Testis (tissue), 3 donors: ENCODE data around the gene PCGF1. TPM values are rescaled to one million over a fixed set of nuclear protein-coding genes. Genes with fewer than 3 reads are reported as not detected.

ENCODE experiments used
- DNase-seq: peaks from one replicate; pipeline ENCODE4 v3.0.0-alpha.2; 2019
- H3K27ac ChIP-seq, 2 donors: fragments of 200-600 bp; sonication (generic); one replicate each; pipeline ENCODE4 v1.5.1; 2019
- H3K27me3 ChIP-seq: fragments of 200-600 bp; sonication (generic); one replicate; pipeline ENCODE4 v1.5.1; 2019
- H3K36me3 ChIP-seq: fragments of 200-600 bp; sonication (generic); one replicate; pipeline ENCODE4 v1.5.1; 2017; ENCODE audit warnings: low read depth; ENCODE audit errors: missing control alignments
- H3K4me1 ChIP-seq: fragments of 200-600 bp; sonication (generic); one replicate; pipeline ENCODE4 v1.5.1; 2019
- H3K4me3 ChIP-seq, 2 donors: fragments of 200-600 bp; sonication (generic); one replicate each; pipeline ENCODE4 v1.5.1; 2017 to 2019
- H3K9me3 ChIP-seq: fragments of 200-600 bp; sonication (generic); one replicate; pipeline ENCODE4 v1.5.1; 2017
- POLR2A ChIP-seq: fragments of 450-650 bp; IDR thresholded peaks from one replicate; pipeline ENCODE4 v1.6.1; 2017; ENCODE audit warnings: antibody characterized with exemption, mild to moderate bottlenecking, moderate library complexity
- WGBS, 2 donors: methylation state at CpG; one replicate each; pipeline ENCODE4 v1.1.5; 2018; 5-methylcytosine and 5-hydroxymethylcytosine counted together
- intact Hi-C: fragments of 100-400 bp; cut with DNase I; formaldehyde crosslinking; loops from one replicate; pipeline ENCODE4 v1.15.1; 2023; ENCODE audit warnings: low total_unique reads
- polyA plus RNA-seq: library from polyadenylated mRNA; stranded (reverse); fragments of 350-450 nt; fragmentation: Illumina TruSeq; extraction: RNeasy Lipid Tissue Mini Kit (QIAGEN cat#74804); gene quantifications from one replicate; pipeline ENCODE4 v1.2.3, GENCODE V29; 2014; ENCODE audit warnings: low read depth, low replicate concordance; ENCODE audit not compliant: insufficient read depth
- total RNA-seq, 2 donors: library from RNA; depleted of rRNA; stranded (reverse); fragments of >200 nt; gene quantifications; one replicate each; pipeline ENCODE4 v1.2.3, GENCODE V29; 2016
- TF ChIP-seq, protein P1 (sequence below), 3 experiments: fragments of 450-650 bp in 2 of 3; fragments of 200-600 bp in 1 of 3; sonication (generic) in 1 of 3; IDR thresholded peaks; one replicate each; pipeline ENCODE4 v1.5.1; 2016 to 2019; ENCODE audit warnings: antibody characterized with exemption in 3 of 3, mild to moderate bottlenecking in 2 of 3, moderate library complexity in 1 of 3

PCGF1 gene
- total and polyA plus RNA-seq, 3 donors from 2014 or later, result 17.0 to 25.3 (median 20.1) TPM

DNA sequence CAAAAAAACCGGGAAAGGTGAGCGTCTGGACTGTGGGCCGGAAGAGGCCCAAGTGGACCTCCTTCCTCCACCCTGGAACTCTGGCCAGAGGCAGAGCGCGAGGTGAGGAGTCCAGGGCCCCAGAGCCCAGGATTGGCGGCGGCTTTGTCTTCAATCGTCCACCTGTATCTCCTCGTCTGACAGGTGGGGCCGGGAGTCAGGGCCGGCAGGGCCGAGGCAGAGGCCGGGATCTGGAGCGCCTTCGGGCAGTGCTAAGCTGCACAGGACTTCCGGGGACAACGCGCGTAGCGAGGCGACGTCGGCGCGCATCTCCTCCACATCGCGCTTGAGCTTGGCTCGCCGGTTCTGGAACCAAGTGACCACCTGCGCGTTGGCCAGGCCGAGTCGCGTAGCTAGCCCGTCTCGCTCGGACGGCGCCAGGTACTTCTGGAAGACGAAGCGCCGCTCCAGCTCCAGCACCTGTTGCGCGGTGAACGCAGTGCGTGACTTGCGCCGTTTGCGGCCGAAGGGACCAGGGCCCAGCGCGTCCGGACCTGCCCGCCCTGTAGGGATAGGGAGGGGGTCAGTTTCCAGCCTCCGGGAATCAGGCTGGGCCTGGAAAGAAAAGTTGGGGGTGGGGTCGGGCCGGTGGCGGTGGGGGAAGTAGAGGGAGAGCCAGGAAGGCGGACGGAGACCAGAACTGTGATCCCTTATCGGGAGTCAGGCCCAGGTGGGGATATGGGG is 9.6 kb downstream of the PCGF1 start:
- peak overlapping the region in 1 of 2 donors; percentile 32 for H3K4me3 ChIP-seq
- H3K36me3 ChIP-seq, result no peaks in the 10 kb centered on the region
- no peaks in the 10 kb centered on the region for H3K9me3 ChIP-seq
- DNase-seq, result no peak
- H3K27me3 ChIP-seq, result no peaks in the 10 kb centered on the region
- peaks cover 18% of the 10 kb centered on the region for H3K4me1 ChIP-seq
- WGBS, 2 donors, result 2% methylated on average over 18 to 61 of the region's 61 CpGs
- no peak for TF ChIP-seq POLR2A
- TF ChIP-seq, protein P1, sequence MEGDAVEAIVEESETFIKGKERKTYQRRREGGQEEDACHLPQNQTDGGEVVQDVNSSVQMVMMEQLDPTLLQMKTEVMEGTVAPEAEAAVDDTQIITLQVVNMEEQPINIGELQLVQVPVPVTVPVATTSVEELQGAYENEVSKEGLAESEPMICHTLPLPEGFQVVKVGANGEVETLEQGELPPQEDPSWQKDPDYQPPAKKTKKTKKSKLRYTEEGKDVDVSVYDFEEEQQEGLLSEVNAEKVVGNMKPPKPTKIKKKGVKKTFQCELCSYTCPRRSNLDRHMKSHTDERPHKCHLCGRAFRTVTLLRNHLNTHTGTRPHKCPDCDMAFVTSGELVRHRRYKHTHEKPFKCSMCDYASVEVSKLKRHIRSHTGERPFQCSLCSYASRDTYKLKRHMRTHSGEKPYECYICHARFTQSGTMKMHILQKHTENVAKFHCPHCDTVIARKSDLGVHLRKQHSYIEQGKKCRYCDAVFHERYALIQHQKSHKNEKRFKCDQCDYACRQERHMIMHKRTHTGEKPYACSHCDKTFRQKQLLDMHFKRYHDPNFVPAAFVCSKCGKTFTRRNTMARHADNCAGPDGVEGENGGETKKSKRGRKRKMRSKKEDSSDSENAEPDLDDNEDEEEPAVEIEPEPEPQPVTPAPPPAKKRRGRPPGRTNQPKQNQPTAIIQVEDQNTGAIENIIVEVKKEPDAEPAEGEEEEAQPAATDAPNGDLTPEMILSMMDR (IDR thresholded peaks at IDR 0.05), result no peak
- intact Hi-C loops, result no loop called here
- no peak overlapping the region for H3K27ac ChIP-seq

DNA sequence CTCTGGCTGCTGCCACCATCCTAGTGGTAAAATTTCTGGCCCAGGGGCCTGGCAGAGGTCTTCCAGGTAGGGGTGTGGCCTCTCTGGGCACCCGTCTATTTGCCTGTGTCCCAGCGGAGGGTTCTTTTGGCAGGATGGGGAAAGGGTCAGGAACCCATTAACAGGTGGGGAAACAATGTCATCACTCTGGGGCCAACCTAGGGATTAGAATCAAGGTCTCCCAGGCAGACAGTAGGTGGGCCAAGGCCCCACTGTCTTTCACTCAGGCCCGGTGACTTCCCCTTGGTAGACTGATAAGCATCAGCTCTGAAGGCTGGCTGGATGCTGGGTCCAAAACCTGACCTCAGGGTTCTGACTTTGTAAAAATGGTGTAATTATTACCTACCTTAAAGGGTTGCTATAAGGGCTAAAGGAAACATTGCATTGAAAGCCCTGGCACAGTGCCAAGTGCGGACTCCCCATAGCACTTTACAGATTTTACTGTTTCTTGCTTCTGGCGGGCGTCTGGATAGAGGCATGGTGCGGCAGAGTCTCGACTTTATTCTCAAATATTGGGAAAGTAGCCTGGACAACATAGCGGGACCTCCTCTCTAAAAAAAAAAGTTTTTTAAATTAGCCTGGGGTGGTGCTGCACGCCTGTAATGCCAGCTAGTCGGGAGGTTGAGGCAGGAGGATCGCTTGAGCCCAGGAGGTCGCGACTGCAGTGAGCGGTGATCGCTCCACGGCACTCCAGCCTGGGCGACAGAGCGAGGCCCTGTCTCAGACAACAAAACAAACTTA is 10.3 kb downstream of the PCGF1 start:
- intact Hi-C loops, result no loop called here
- Histone ChIP-seq H3K4me1 (peaks cover 18% of the 10 kb centered on the region), H3K27me3 (no peaks in the 10 kb centered on the region), H3K27ac (no peak overlapping the region), H3K36me3 (no peaks in the 10 kb centered on the region), H3K9me3 (no peaks in the 10 kb centered on the region), H3K4me3 (peak overlapping the region in 1 of 2 donors; percentile 32)
- 31 to 33% methylated on average over 19 of the region's 19 CpGs for WGBS, 2 donors
- TF ChIP-seq, protein P1 (IDR thresholded peaks at IDR 0.05), result no peak
- no peak for TF ChIP-seq POLR2A
- no peak for DNase-seq

DNA sequence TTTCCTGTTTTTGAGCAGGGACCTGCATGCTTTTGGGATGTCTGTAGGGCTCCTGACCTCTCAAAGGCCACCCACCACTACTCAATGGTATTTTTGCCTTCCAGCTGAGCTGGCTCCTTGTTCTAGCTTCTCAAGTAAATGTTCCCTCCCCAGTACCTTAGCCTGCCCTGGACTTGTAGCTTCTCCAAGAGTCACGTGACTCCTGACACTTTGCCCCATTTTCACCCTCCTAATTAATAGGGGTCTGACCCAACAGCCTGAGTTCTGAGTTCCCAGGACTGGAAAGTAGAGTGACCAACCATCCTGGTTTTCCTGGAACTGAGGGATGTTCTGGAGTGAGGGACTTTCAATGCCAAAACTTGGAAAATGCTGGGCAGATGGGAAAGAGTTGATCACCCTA is 12.1 kb downstream of the PCGF1 start:
- WGBS, 2 donors, result 83 to 96% methylated on average over 1 of the region's 1 CpG
- no peak for TF ChIP-seq POLR2A
- TF ChIP-seq, protein P1 (IDR thresholded peaks at IDR 0.05), result no peak
- H3K27ac ChIP-seq, result no peak overlapping the region
- no peaks in the 10 kb centered on the region for H3K9me3 ChIP-seq
- H3K27me3 ChIP-seq, result no peaks in the 10 kb centered on the region
- no peak for DNase-seq
- intact Hi-C loops, result no loop called here
- H3K4me3 ChIP-seq, result no peak overlapping the region
- H3K36me3 ChIP-seq, result no peaks in the 10 kb centered on the region
- peaks cover 18% of the 10 kb centered on the region for H3K4me1 ChIP-seq

DNA sequence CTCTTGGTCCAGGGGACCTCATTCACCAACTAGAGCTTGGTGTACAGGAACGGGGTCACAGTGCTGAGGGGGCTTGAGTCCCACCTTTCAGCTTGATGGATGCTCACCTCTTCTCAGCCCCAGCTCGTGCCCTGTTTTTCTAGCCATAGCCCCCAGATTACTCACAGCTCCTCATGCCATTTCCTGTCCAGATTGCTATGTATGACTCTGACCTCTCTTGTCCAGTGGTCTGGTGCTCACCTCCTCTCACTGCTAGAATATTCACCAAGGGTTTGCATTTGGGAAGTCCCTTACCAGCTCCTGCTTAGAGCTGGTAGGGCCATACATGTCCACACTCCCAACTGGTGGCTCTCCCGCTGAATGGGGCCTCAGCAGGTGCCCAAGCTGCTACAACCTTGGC is 13.9 kb downstream of the PCGF1 start:
- H3K27me3 ChIP-seq, result no peaks in the 10 kb centered on the region
- H3K9me3 ChIP-seq, result no peaks in the 10 kb centered on the region
- H3K4me3 ChIP-seq, result no peak overlapping the region
- intact Hi-C loops, result no loop called here
- H3K36me3 ChIP-seq, result no peaks in the 10 kb centered on the region
- peaks cover 9% of the 10 kb centered on the region for H3K4me1 ChIP-seq
- DNase-seq, result no peak
- no peak overlapping the region for H3K27ac ChIP-seq
- TF ChIP-seq, protein P1 (IDR thresholded peaks at IDR 0.05), result no peak
- no peak for TF ChIP-seq POLR2A
- WGBS, 2 donors, result 93 to 100% methylated on average over 3 of the region's 3 CpGs
